Body of pancreas (tissue), 4 donors: ENCODE data around the gene PRM1.

Source experiments
- POLR2A ChIP-seq, 3 donors: fragments of 450-650 bp; IDR thresholded peaks; one replicate each; pipeline ENCODE4 v1.6.1; 2016; ENCODE audit warnings: antibody characterized with exemption in 3 of 3, mild to moderate bottlenecking in 2 of 3
- TF ChIP-seq, protein P1 (sequence below), 7 experiments: fragments of 450-650 bp in 4 of 7; fragments of 200-600 bp in 3 of 7; sonication (generic) in 3 of 7; IDR thresholded peaks; one replicate each; pipeline ENCODE4 v1.5.1; 2016 to 2019; ENCODE audit warnings: antibody characterized with exemption in 7 of 7

DNA sequence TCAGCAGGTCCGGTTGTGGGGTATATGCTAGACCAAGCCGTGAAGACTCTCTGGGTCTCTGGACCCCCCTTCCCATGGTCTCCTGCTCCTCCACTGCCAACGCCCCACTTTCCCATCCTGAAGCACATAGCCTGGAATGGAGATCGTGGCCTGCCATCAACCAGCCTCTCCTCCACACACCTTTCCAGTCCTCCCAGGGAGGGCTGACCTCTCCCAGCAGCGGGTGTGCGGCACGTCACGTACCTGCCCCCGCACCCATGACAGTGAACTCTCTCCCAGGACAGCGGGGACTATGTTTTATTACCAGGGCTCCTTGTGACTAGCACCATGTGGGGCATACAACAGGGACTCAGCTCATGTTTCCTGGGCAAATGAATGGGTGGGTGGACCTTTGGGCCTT, 9.5 kb downstream of the PRM1 start:
- no peak for TF ChIP-seq POLR2A (IDR thresholded peaks at IDR 0.05)
- TF ChIP-seq, protein P1, sequence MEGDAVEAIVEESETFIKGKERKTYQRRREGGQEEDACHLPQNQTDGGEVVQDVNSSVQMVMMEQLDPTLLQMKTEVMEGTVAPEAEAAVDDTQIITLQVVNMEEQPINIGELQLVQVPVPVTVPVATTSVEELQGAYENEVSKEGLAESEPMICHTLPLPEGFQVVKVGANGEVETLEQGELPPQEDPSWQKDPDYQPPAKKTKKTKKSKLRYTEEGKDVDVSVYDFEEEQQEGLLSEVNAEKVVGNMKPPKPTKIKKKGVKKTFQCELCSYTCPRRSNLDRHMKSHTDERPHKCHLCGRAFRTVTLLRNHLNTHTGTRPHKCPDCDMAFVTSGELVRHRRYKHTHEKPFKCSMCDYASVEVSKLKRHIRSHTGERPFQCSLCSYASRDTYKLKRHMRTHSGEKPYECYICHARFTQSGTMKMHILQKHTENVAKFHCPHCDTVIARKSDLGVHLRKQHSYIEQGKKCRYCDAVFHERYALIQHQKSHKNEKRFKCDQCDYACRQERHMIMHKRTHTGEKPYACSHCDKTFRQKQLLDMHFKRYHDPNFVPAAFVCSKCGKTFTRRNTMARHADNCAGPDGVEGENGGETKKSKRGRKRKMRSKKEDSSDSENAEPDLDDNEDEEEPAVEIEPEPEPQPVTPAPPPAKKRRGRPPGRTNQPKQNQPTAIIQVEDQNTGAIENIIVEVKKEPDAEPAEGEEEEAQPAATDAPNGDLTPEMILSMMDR (IDR thresholded peaks at IDR 0.05) = no peak
